Measurements from ENCODE around the gene SLC16A8.

SLC16A8 gene, protein sequence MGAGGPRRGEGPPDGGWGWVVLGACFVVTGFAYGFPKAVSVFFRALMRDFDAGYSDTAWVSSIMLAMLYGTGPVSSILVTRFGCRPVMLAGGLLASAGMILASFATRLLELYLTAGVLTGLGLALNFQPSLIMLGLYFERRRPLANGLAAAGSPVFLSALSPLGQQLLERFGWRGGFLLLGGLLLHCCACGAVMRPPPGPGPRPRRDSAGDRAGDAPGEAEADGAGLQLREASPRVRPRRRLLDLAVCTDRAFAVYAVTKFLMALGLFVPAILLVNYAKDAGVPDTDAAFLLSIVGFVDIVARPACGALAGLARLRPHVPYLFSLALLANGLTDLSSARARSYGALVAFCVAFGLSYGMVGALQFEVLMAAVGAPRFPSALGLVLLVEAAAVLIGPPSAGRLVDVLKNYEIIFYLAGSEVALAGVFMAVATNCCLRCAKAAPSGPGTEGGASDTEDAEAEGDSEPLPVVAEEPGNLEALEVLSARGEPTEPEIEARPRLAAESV

GRCh38 chr22:38083931-38084631, at the start of gene SLC16A8:
Gene SLC16A8 (minus strand): TSS chr22:38084184. CDS start chr22:38082873, 1,311 bp downstream.
- no peak for DNase-seq (ENCODE audit: low read depth)
- no peak for TF ChIP-seq CTCF (IDR thresholded peaks at IDR 0.05; ENCODE audit: low read length, missing control alignments)
- H3K4me3 ChIP-seq (replicated peaks; ENCODE audit: low read depth, low read length) = no peak within 1 kb of the TSS

DNA sequence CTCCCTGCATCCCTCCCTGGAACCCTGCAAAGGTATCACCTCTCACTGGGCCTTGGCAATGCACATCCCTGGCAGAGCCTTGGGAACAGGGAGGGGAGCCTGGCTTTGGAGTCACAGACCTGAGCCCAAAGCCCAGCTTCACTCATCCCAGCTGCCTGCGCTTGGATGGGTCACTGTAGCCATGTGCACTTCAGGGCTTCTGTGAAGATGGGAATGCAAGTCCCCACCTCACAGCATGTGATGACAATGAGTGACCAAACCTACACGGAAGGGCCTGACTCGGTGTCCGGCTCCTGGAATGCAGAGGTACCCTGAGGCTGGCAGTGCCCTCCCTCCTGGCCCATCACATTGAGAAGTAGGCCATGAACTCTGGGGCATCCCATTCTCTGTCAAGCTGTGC, 49.3 kb upstream of the SLC16A8 start:
- H3K4me3 ChIP-seq (replicated peaks; ENCODE audit: low read depth, low read length) = no peak overlapping the region
- no peak for TF ChIP-seq CTCF (IDR thresholded peaks at IDR 0.05; ENCODE audit: low read length, missing control alignments)
- DNase-seq (ENCODE audit: low read depth) = no peak

GRCh38 chr22:38132794-38133193, 48.8 kb upstream of the SLC16A8 start:
- no peak for DNase-seq (ENCODE audit: low read depth)
- TF ChIP-seq CTCF (IDR thresholded peaks at IDR 0.05; ENCODE audit: low read length, missing control alignments) = no peak
- H3K4me3 ChIP-seq (replicated peaks; ENCODE audit: low read depth, low read length) = no peak overlapping the region

GRCh38 chr22:38132136-38132535, 48.2 kb upstream of the SLC16A8 start:
- no peak for TF ChIP-seq CTCF (IDR thresholded peaks at IDR 0.05; ENCODE audit: low read length, missing control alignments)
- no peak overlapping the region for H3K4me3 ChIP-seq (replicated peaks; ENCODE audit: low read depth, low read length)
- DNase-seq (ENCODE audit: low read depth) = no peak

GRCh38 chr22:38131399-38131798, 47.4 kb upstream of the SLC16A8 start:
- TF ChIP-seq CTCF (IDR thresholded peaks at IDR 0.05; ENCODE audit: low read length, missing control alignments) = no peak
- DNase-seq (ENCODE audit: low read depth) = no peak
- H3K4me3 ChIP-seq (replicated peaks; ENCODE audit: low read depth, low read length) = no peak overlapping the region

GRCh38 chr22:38129856-38130255, 45.9 kb upstream of the SLC16A8 start:
- no peak for DNase-seq (ENCODE audit: low read depth)
- no peak overlapping the region for H3K4me3 ChIP-seq (replicated peaks; ENCODE audit: low read depth, low read length)
- no peak for TF ChIP-seq CTCF (IDR thresholded peaks at IDR 0.05; ENCODE audit: low read length, missing control alignments)

Measured in fibroblast of pulmonary artery (primary cell).